GM23248 (cell line): ENCODE results near the gene TNNI3.
"Not testable (repeated sequence)": the region's sequence is repeated elsewhere in the genome, so short reads cannot be mapped to it uniquely, and the experiment has no call there.

Experiments
- EZH2 ChIP-seq: fragments of 200-600 bp; sonication (generic); IDR thresholded peaks from 2 replicates; pipeline ENCODE4 v1.6.1; 2018; ENCODE audit warnings: antibody characterized with exemption, mild to moderate bottlenecking; ENCODE audit not compliant: insufficient read depth, poor library complexity, severe bottlenecking
- EZH2phosphoT487 ChIP-seq: fragments of 200-600 bp; sonication (generic); IDR thresholded peaks from 2 replicates; pipeline ENCODE4 v1.6.1; 2018; ENCODE audit warnings: antibody characterized with exemption, moderate library complexity, mild to moderate bottlenecking, low read depth; ENCODE audit not compliant: insufficient read depth

DNA sequence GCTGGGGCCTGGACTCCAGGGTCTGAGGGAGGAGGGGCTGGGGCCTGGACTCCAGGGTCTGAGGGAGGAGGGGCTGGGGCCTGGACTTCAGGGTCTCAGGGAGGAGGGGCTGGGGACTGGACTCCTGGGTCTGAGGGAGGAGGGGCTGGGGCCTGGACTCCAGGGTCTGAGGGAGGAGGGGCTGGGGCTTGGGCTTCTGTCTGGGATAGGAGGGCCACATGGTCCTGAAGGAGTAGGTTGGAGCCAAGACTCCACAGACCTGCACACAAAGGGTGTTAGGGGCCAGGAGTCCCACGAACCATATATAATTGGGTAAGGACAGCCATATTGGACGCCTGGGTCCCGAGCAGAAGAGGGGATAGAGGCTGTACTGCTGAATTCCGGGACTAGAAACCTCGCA lies 1.7 kb downstream of the TNNI3 start:
- TF ChIP-seq EZH2, EZH2phosphoT487: not testable (repeated sequence)
